Measurements from ENCODE around the gene KCNC4. TPM values are rescaled to one million over a fixed set of nuclear protein-coding genes. Genes with fewer than 3 reads are reported as not detected.
A peak's percentile ranks its signal among the peaks of the same experiment; 100 is the strongest.

The KCNC4 gene
- total RNA-seq, result 10 to 100 TPM in 2 of 4 donors, 1 to 10 TPM in 2; 4.6 to 18.0 (median 9.7) TPM

DNA sequence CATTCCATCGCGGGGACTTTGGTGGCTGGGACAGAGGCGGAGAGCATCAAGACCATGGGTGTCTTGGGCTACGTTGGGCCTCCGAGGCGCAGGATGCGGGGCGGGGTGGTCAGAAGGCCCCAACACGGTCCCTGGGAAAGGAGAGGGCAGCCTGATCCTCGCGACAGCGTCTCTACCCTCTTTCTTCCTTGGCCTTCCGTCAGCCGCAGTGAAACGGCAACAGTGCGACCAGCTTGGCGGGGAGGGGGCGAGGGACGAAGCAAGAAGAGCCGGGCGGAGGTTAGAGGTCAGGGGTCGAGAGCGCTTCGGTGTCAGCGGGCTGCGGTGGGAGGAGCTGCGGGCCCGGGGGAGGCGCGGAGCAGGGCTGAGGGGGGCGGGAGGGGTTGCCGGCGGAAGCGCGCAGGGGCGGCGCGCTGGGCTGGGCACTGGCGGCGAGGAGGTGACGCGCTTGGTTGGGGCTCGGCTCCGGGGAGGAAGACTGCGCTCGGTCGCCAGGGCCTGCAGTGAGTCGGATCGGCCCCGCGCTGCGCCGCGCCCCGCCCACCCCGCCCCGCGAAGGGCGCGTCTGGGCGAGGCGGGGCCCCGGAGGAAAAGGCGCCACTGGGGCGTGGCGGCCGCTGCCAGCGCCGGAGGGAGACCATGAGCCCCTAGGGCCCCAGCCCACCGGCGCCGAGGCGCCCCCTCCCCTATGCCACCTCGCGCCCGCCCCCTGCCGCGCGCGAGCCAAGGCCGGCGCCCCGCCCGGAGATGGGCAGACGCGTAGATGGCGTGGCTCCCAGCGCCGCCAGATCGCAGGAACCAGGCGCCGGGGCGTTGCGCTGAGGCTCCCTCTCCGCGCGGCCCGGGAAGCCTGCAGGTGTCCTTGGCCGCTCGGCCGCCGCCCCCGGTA lies at the start of gene KCNC4:
KCNC4 (plus strand) TSS at position 600 of the 889 bp plus-strand sequence. CDS start 1,186 bp downstream, outside the sequence.
- intact Hi-C loops (cut with DNase I), result loop anchor here (10.0 kb wide), 1 partner anchor 285 kb away; no protein-coding TSS in a partner anchor
- Histone ChIP-seq H3K36me3 (no peaks in the 10 kb centered on the region), H3K4me1 (peaks cover 28 to 61% (median 54%) of the 10 kb centered on the region in 4 donors), H3K4me3 (peak within 1 kb of the TSS; percentile 65 to 93 (median 83)), H3K9me3 (no peaks in the 10 kb centered on the region), H3K27me3 (peaks cover 0 to 6% (median 2%) of the 10 kb centered on the region in 4 donors), H3K27ac (replicated peaks in 1 of 4) (peak within 1 kb of the TSS; percentile 83 to 90 (median 85))
- peak; percentile 96 for DNase-seq (ENCODE audit: extremely low spot score)
- TF ChIP-seq, protein P1, sequence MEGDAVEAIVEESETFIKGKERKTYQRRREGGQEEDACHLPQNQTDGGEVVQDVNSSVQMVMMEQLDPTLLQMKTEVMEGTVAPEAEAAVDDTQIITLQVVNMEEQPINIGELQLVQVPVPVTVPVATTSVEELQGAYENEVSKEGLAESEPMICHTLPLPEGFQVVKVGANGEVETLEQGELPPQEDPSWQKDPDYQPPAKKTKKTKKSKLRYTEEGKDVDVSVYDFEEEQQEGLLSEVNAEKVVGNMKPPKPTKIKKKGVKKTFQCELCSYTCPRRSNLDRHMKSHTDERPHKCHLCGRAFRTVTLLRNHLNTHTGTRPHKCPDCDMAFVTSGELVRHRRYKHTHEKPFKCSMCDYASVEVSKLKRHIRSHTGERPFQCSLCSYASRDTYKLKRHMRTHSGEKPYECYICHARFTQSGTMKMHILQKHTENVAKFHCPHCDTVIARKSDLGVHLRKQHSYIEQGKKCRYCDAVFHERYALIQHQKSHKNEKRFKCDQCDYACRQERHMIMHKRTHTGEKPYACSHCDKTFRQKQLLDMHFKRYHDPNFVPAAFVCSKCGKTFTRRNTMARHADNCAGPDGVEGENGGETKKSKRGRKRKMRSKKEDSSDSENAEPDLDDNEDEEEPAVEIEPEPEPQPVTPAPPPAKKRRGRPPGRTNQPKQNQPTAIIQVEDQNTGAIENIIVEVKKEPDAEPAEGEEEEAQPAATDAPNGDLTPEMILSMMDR (IDR thresholded peaks at IDR 0.05), result peak in 1 of 3 experiments; percentile 9
- TF ChIP-seq POLR2A (IDR thresholded peaks at IDR 0.05; ENCODE audit: low read depth), result no peak
- no peak for TF ChIP-seq EP300 (IDR thresholded peaks at IDR 0.05)
- peak; percentile 35 to 57 for TF ChIP-seq POLR2AphosphoS5 (IDR thresholded peaks at IDR 0.05)
- 2% methylated on average over 33 of the region's 103 CpGs for WGBS

DNA sequence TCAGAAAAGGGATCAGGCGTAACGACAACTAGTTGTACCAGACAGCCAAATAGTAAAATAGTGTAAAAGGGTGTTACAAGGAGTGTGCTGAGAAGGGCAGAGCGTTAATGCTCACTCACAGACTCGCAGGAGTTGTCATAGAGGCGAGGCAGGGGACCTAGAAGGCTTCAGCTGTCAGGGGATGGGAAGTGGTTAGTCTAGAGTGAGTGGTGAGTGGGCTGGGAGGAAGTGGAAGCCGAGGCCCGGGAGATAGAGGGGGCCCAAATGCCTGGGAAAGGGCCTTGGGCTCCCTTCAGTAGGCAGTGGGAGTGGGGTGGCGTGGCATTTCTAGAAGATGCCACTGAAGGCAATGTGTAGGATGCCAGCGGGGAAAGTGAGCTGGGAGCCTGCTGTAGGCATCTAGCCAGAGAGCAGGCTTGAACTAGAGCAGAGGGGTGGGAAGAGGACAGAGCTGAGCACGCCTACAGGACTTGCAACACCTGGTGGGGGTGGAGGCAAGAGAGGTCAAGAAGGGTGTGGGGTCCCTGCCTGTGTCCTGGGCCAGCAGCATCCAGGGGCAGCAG lies 49.5 kb upstream of the KCNC4 start:
- Histone ChIP-seq H3K4me1 (no peaks in the 10 kb centered on the region), H3K27me3 (peaks cover 0 to 18% (median 2%) of the 10 kb centered on the region in 4 donors), H3K9me3 (no peaks in the 10 kb centered on the region), H3K4me3 (no peak overlapping the region), H3K36me3 (no peaks in the 10 kb centered on the region), H3K27ac (replicated peaks in 1 of 4) (no peak overlapping the region)
- whole genome bisulfite sequencing, result 78% methylated on average over 10 of the region's 10 CpGs
- DNase-seq (ENCODE audit: extremely low spot score), result no peak
- TF ChIP-seq EP300 (IDR thresholded peaks at IDR 0.05) (no peak), POLR2A (IDR thresholded peaks at IDR 0.05; ENCODE audit: low read depth) (no peak), POLR2AphosphoS5 (IDR thresholded peaks at IDR 0.05) (no peak)
- TF ChIP-seq, protein P1 (IDR thresholded peaks at IDR 0.05), result no peak
- intact Hi-C loops (cut with DNase I), result no loop called here

DNA sequence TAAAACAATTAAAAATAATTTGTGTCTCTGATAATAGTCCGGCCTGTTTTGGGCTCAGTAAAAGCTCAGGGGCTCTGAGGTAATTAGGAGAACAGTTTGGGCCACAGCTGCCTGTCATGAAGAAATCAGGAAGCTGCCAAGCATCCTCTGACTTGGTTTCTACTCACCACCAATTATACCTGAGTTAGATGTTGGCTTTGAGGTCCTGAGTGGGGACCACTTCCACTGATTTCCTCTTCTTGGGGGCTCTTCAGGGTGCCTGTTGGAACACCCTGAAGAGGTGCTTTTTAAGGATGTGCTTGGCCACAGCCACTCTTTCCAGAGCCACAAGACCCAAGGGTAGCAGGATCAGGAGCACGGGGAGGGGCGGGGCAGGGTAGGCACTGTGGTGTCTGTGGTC lies 48.9 kb upstream of the KCNC4 start:
- WGBS, result 97% methylated on average over 3 of the region's 3 CpGs
- intact Hi-C loops (cut with DNase I), result no loop called here
- DNase-seq (ENCODE audit: extremely low spot score), result no peak
- no peak overlapping the region for H3K4me3 ChIP-seq
- H3K4me1 ChIP-seq, result no peaks in the 10 kb centered on the region
- TF ChIP-seq, protein P1 (IDR thresholded peaks at IDR 0.05), result no peak
- TF ChIP-seq POLR2A (IDR thresholded peaks at IDR 0.05; ENCODE audit: low read depth), result no peak
- TF ChIP-seq EP300 (IDR thresholded peaks at IDR 0.05), result no peak
- no peak for TF ChIP-seq POLR2AphosphoS5 (IDR thresholded peaks at IDR 0.05)
- H3K27me3 ChIP-seq, result peaks cover 0 to 16% (median 2%) of the 10 kb centered on the region in 4 donors
- no peak overlapping the region for H3K27ac ChIP-seq (replicated peaks in 1 of 4)
- H3K9me3 ChIP-seq, result no peaks in the 10 kb centered on the region
- H3K36me3 ChIP-seq, result no peaks in the 10 kb centered on the region

DNA sequence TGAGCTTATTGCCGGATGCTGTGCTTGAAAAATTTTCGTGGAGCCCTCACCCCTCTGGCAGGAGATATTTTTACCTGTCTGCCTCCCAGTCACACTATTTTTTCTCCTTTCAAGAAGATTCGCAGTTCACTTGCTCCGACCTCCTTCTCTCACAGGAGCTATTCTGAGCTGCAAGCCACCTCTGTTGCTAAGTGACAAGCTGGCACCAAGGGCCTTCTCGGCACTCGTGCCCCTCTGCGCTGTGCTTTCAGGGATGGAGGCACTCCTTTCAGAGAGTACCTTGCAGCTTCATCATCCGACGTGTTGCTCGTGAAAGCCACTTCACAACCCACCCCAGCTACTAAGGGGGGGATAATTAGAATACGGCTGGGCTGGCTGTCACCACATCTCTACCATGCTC lies 48.3 kb upstream of the KCNC4 start:
- no peaks in the 10 kb centered on the region for H3K9me3 ChIP-seq
- intact Hi-C loops (cut with DNase I), result no loop called here
- H3K27me3 ChIP-seq, result peaks cover 0 to 10% (median 0%) of the 10 kb centered on the region in 4 donors
- no peaks in the 10 kb centered on the region for H3K36me3 ChIP-seq
- WGBS, result 83% methylated on average over 11 of the region's 11 CpGs
- no peaks in the 10 kb centered on the region for H3K4me1 ChIP-seq
- DNase-seq (ENCODE audit: extremely low spot score), result no peak
- TF ChIP-seq POLR2A (IDR thresholded peaks at IDR 0.05; ENCODE audit: low read depth) (no peak), EP300 (IDR thresholded peaks at IDR 0.05) (no peak), POLR2AphosphoS5 (IDR thresholded peaks at IDR 0.05) (no peak)
- TF ChIP-seq, protein P1 (IDR thresholded peaks at IDR 0.05), result no peak
- no peak overlapping the region for H3K27ac ChIP-seq (replicated peaks in 1 of 4)
- H3K4me3 ChIP-seq, result no peak overlapping the region
